HFFc6 (cell line): Measurements from ENCODE around the gene SLC4A5. TPM values are rescaled to one million over a fixed set of nuclear protein-coding genes. Genes with fewer than 3 reads are reported as not detected.
"Not testable (repeated sequence)": the region's sequence is repeated elsewhere in the genome, so short reads cannot be mapped to it uniquely, and the experiment has no call there.

Experiments used
- DNase-seq: peaks from one replicate; pipeline ENCODE4 v3.0.0-alpha.2; 2018
- H3K27ac Mint-ChIP-seq: 2 replicates; pipeline ENCODE4 v1.8.0; 2020; ENCODE audit warnings: mild to moderate bottlenecking, mixed read lengths
- H3K27me3 Mint-ChIP-seq: 2 replicates; pipeline ENCODE4 v1.8.0; 2021; ENCODE audit warnings: mild to moderate bottlenecking, moderate library complexity, mixed read lengths; ENCODE audit not compliant: insufficient read depth
- H3K36me3 Mint-ChIP-seq: 2 replicates; pipeline ENCODE4 v1.8.0; 2021; ENCODE audit warnings: low read depth, mixed read lengths
- H3K4me1 Mint-ChIP-seq: 2 replicates; pipeline ENCODE4 v1.8.0; 2020; ENCODE audit warnings: low read depth, mixed read lengths
- H3K4me3 Mint-ChIP-seq: 2 replicates; pipeline ENCODE4 v1.8.0; 2020; ENCODE audit warnings: mild to moderate bottlenecking, moderate library complexity, mixed read lengths
- H3K9me3 Mint-ChIP-seq: 2 replicates; pipeline ENCODE4 v1.8.0; 2020; ENCODE audit warnings: mild to moderate bottlenecking, mixed read lengths
- total RNA-seq, 6 experiments: library from RNA; stranded (reverse); fragmentation: NEBNext Ultra II Directional; extraction: Animal tissue kit (Norgen Biotek cat#: 25700); gene quantifications; 2 replicates in 1 of 6; 3 replicates in 5 of 6; pipeline ENCODE4 v1.2.3, GENCODE V29; 2021
- TF ChIP-seq, protein P1 (sequence below): fragments of 200-600 bp; sonication (generic); IDR thresholded peaks from 2 replicates; pipeline ENCODE4 v1.5.0; 2021; ENCODE audit warnings: antibody characterized with exemption, mild to moderate bottlenecking

Gene SLC4A5
- total RNA-seq, 6 experiments from 2014 or later, result 0.19 to 0.40 (median 0.31) TPM; not detected in 3

DNA sequence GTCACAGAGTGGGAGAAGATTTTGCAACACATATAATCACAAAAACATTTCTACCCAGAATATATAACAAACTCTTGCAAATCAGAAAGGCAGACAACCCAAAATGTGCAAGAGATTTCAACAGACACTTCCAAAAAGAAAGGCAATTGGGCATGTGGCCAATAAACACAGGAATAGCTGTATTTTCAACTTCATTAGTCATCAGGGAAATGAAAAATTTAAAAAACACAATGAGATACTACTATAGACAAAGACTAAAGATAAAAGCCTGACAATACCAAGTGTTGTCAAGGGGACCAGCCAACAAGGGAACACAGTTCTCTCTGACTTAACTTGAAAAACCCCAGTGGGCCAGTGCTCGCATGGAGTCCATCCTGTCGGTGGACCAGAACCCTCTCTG is 104.3 kb downstream of the SLC4A5 start:
- no peaks in the 10 kb centered on the region; the same call in 1 of the 2 replicates for H3K27me3 Mint-ChIP-seq
- peaks cover 6% of the 10 kb centered on the region for H3K9me3 Mint-ChIP-seq
- H3K4me1 Mint-ChIP-seq, result peaks cover 38% of the 10 kb centered on the region
- TF ChIP-seq, protein P1, sequence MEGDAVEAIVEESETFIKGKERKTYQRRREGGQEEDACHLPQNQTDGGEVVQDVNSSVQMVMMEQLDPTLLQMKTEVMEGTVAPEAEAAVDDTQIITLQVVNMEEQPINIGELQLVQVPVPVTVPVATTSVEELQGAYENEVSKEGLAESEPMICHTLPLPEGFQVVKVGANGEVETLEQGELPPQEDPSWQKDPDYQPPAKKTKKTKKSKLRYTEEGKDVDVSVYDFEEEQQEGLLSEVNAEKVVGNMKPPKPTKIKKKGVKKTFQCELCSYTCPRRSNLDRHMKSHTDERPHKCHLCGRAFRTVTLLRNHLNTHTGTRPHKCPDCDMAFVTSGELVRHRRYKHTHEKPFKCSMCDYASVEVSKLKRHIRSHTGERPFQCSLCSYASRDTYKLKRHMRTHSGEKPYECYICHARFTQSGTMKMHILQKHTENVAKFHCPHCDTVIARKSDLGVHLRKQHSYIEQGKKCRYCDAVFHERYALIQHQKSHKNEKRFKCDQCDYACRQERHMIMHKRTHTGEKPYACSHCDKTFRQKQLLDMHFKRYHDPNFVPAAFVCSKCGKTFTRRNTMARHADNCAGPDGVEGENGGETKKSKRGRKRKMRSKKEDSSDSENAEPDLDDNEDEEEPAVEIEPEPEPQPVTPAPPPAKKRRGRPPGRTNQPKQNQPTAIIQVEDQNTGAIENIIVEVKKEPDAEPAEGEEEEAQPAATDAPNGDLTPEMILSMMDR, result no peak
- no peak overlapping the region for H3K27ac Mint-ChIP-seq
- no peak overlapping the region for H3K4me3 Mint-ChIP-seq
- peak; percentile 58 for DNase-seq
- H3K36me3 Mint-ChIP-seq, result peaks cover 14% of the 10 kb centered on the region

DNA sequence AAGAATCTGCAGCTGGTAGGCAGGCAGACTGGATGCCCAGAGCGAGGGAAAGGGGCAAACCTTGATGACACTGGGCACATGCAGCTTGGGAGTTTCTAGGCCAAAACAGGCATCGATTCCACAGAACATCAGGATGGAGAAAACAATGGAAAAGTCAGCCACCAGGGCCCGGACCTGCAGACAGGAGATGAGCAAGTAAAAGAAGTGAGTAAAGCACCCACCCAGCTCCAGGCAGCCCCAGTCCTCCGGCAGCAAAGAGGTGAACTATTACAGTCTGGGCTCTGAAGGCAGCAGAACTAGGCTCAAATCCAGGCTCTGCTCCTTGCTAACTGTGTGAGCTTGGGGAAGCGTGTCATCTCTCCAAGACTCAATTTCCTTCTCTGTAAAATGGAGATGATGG is 108.2 kb downstream of the SLC4A5 start:
- no peak overlapping the region for H3K4me3 Mint-ChIP-seq
- DNase-seq, result no peak
- TF ChIP-seq, protein P1, result no peak
- peaks cover 26% of the 10 kb centered on the region for H3K4me1 Mint-ChIP-seq
- peaks cover 11% of the 10 kb centered on the region for H3K36me3 Mint-ChIP-seq
- peaks cover 9% of the 10 kb centered on the region for H3K27me3 Mint-ChIP-seq
- H3K9me3 Mint-ChIP-seq, result peaks cover 6% of the 10 kb centered on the region
- H3K27ac Mint-ChIP-seq, result no peak overlapping the region

GRCh38 chr2:74233648-74234047 is 109.6 kb downstream of the SLC4A5 start:
- H3K27ac Mint-ChIP-seq, result no peak overlapping the region
- H3K36me3 Mint-ChIP-seq, result peaks cover 8% of the 10 kb centered on the region
- peaks cover 11% of the 10 kb centered on the region for H3K27me3 Mint-ChIP-seq
- H3K4me3 Mint-ChIP-seq, result no peak overlapping the region
- peaks cover 22% of the 10 kb centered on the region for H3K4me1 Mint-ChIP-seq
- no peak for DNase-seq
- TF ChIP-seq, protein P1, result no peak
- no peaks in the 10 kb centered on the region; the same call in 1 of the 2 replicates for H3K9me3 Mint-ChIP-seq

GRCh38 chr2:74232426-74232825 is 110.8 kb downstream of the SLC4A5 start:
- no peaks in the 10 kb centered on the region for H3K9me3 Mint-ChIP-seq
- TF ChIP-seq, protein P1, result no peak

GRCh38 chr2:74229865-74230264 is 113.4 kb downstream of the SLC4A5 start:
- H3K9me3 Mint-ChIP-seq, H3K4me3 Mint-ChIP-seq, DNase-seq, H3K4me1 Mint-ChIP-seq, H3K27ac Mint-ChIP-seq, H3K36me3 Mint-ChIP-seq: not testable (repeated sequence)
- H3K27me3 Mint-ChIP-seq, result peaks cover 13% of the 10 kb centered on the region

More at GRCh38 chr2:74232426-74232825, 110.8 kb downstream of the SLC4A5 start:
- H3K36me3 Mint-ChIP-seq, result peaks cover 8% of the 10 kb centered on the region
- no peak for DNase-seq
- peaks cover 13% of the 10 kb centered on the region for H3K27me3 Mint-ChIP-seq
- H3K4me1 Mint-ChIP-seq, result peaks cover 14% of the 10 kb centered on the region
- H3K27ac Mint-ChIP-seq, result no peak overlapping the region
- no peak overlapping the region for H3K4me3 Mint-ChIP-seq

- no peak for DNase-seq
- Mint-ChIP-seq H3K9me3 (no peaks in the 10 kb centered on the region), H3K4me3 (no peak overlapping the region), H3K27ac (no peak overlapping the region), H3K36me3 (no peaks in the 10 kb centered on the region), H3K27me3 (peaks cover 16% of the 10 kb centered on the region), H3K4me1 (peaks cover 5% of the 10 kb centered on the region)
- TF ChIP-seq, protein P1, result no peak
Observed at GRCh38 chr2:74228772-74229171, 114.4 kb downstream of the SLC4A5 start.
